Stimulated activated CD8-positive, alpha-beta memory T cell treated with anti-CD3 and anti-CD28 coated beads, Interleukin-7, amount 100 ng/mL, for 48 hours (primary cell): ENCODE results near the gene SYNE1.
"Not testable (repeated sequence)": the region's sequence is repeated elsewhere in the genome, so short reads cannot be mapped to it uniquely, and the experiment has no call there.

ENCODE experiments used
- DNase-seq, 2 donors: peaks; one replicate each; pipeline ENCODE4 v3.0.0-alpha.2; 2020; ENCODE audit warnings: low read depth in 1 of 2; ENCODE audit errors: extremely low read depth in 1 of 2

Gene SYNE1

GRCh38 chr6:152571089-152571488, 66.1 kb downstream of the SYNE1 start:
- DNase-seq, result no peak

- no peak for DNase-seq
Measured at GRCh38 chr6:152566103-152566875, 70.9 kb downstream of the SYNE1 start.

- no peak for DNase-seq
Measured at GRCh38 chr6:152563177-152563576, 74.0 kb downstream of the SYNE1 start.

- not testable (repeated sequence) for DNase-seq
Measured at GRCh38 chr6:152558798-152559197, 78.4 kb downstream of the SYNE1 start.

DNA sequence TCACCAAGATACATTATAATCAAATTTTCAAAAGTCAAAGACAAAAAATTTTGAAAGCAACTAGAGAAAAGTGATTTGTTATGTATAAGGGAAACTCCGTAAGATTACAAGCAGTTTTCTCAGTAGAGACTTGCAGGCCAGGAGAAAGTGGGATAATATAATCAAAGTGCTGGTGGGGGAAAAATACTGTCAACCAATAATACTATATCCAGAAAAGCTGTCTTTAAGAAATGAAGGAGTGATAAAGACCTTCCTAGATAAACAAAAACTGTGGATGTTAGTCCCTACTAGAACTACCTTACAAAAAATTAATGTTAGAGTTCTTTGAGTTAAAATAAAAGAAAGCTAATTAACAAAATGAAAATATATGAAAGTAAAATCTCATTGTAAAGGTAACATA, 79.7 kb downstream of the SYNE1 start:
- no peak for DNase-seq

DNA sequence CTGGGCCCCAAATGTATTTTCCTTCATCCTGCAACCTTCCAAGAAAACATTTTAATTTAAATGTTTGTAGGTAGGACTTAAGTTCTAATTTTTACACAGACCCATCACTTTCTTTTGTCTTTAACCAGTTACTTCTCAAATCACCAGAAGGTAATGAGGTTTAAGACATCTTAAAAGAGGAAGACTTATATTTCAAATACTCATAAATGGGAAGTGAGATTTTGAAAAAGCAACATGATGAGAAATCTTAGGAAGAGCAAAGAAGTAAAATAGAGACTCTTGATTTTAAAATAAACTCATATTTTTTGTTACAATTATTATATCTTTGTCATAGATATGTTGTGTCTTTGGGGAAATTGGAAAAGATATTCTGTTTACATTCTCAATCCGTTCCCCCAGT, 82.3 kb downstream of the SYNE1 start:
- DNase-seq, result no peak

- DNase-seq, result peak in 1 of 2 donors; percentile 4
Measured at GRCh38 chr6:152552616-152553209, 84.4 kb downstream of the SYNE1 start.

- DNase-seq, result no peak
Measured at GRCh38 chr6:152543519-152543918, 93.6 kb downstream of the SYNE1 start.

DNA sequence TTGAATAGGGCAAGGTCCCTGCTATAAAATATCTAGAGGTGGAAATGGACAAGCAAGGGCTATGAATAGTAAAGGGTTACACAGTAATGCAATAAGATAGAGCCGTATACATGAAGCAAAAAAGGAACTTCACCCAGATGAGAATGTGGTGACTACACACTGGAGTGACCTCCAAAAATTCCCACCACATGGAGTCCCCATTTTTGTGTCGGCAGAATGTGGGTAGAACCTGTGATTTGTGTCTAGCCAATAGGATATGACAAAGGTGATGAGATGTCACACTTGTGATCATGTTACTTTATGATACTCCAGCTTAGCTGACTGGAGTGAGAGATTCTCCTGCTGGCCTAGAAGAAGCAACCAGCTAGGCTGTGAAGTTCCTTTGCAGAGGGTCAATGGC, 96.8 kb downstream of the SYNE1 start:
- no peak for DNase-seq

- no peak for DNase-seq
Measured at GRCh38 chr6:152534541-152534940, 102.6 kb downstream of the SYNE1 start.

- no peak for DNase-seq
Measured at GRCh38 chr6:152532556-152533422, 104.4 kb downstream of the SYNE1 start.

GRCh38 chr6:152531659-152532058, 105.5 kb downstream of the SYNE1 start:
- no peak for DNase-seq

DNA sequence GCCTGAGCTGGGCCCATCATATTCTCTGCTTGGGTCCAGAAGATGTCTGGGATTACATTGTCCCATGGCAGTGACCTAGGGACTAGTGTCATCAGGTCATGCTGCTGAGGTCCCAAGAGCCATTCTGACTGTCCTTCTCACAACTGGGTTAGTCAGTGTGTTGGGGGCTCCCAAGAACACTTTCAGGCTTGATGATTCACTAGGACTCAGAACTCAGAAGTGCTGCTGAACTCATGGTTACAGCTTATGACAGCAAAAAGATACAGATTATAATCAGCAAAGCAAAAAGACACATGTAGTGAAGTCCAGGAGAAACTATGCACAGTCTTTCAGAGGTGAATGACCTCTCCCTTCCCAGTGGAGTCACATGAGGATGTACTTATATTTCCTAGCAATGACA, 107.8 kb downstream of the SYNE1 start:
- DNase-seq, result no peak

GRCh38 chr6:152514120-152514519, 123.0 kb downstream of the SYNE1 start:
- DNase-seq, result not testable (repeated sequence)

GRCh38 chr6:152509916-152510315, 127.2 kb downstream of the SYNE1 start:
- DNase-seq, result no peak

DNA sequence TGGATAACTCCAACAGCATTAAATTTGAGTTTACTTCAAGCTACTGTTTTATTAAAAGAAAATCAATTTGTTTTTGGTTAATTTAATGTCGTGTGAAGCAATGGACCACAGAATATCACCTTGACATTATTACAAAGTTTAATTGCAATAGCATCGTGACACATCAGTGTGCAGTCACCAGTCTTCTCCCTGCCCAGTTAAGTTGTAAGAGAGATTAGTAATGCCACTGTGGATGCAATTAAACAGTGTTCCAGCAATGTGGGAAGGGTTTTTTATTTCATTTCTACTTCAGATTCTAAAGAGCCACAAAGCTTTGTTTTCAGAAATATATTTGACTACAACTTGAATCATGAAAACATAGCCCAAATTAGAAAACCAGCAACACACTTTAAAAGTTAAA, 128.7 kb downstream of the SYNE1 start:
- DNase-seq, result no peak

DNA sequence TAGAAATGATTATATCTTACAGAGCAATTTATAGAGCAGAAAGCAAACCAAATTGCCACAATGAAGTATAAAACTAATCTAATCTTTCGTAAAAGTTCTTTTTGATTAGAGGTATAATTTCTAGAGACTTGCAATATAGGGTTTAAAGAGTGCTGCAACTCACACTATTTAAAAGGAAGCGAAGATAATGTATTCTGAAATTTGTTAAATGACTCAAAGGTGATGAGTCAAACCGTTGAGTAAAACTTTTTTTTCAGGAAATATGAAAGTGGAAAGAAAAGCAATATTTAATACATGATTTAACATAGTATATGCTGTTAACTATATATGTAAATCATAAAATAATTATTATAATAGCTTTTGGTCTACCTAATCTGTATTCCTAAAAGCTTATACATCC, 133.6 kb downstream of the SYNE1 start:
- DNase-seq, result no peak

- no peak for DNase-seq
Measured at GRCh38 chr6:152502421-152503188, 134.6 kb downstream of the SYNE1 start.

DNA sequence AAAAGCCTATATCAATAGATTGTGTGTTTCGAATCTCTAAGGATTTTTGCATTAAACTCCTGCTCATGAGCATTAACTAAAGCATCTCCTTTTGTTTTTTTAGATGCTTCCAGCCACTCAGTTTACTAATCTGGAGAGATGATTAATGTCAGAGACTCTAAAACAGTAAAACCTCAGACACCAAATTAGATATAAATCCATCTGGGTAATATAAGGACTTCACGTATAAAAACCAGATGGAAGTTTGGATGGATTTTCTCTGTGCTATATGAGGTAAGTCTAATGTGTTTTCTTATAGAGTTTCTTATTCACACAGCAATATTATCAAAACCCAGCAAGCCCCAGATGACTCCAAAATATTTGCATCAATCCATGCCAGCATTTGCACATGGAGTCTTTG, 137.2 kb downstream of the SYNE1 start:
- DNase-seq, result no peak

- no peak for DNase-seq
Measured at GRCh38 chr6:152496731-152497130, 140.4 kb downstream of the SYNE1 start.

DNA sequence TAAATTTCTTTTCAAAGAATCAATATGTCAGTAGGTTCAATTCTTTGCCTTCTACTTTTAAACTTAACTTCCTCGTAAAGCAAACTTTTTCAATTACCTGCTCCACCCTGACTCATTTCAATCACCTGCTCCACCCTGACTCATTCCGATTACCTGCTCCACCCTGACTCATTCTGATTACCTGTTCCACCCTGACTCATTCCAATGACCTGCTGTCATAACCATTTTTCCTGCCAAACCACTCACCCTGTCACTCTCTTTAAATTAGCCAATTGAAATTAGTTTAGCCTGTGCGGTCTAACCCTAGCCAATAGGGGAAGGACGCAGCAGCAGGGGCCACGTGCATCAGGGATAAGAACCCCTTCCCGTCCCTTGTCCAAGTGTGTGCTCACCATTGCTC, 141.7 kb downstream of the SYNE1 start:
- DNase-seq, result not testable (repeated sequence)
